Erythroblast (primary cell): ENCODE measurements around the gene KIRREL3.

ENCODE experiments used
- GATA1 ChIP-seq: IDR thresholded peaks from 2 replicates; pipeline ENCODE4 v1.6.1; 2011; ENCODE audit warnings: low read depth, mild to moderate bottlenecking, control low read depth, low read length, moderate library complexity
- POLR2A ChIP-seq: IDR thresholded peaks from 2 replicates; pipeline ENCODE4 v1.6.1; 2011; ENCODE audit warnings: mild to moderate bottlenecking, low read length

DNA sequence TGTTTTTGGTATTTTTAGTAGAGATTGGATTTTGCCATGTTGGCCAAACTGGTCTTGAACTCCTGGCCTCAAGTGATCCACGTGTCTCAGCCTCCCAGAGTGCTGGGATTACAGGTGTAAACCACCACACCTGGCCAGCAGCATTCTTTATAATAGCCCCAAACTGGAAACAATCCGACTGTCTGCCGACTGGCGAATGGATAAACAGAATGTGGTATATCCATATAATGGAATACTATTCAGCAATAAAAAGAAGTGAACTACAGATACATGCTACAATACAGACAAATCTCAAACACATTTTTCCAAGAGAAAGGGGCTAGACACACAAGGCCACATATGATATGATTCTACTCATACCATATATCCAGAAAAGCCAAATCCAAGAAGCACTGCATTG is 493.8 kb downstream of the KIRREL3 start:
- TF ChIP-seq POLR2A, result no peak
- no peak for TF ChIP-seq GATA1
